GM12873 (cell line): Measurements from ENCODE around the gene ZNF593.

ENCODE experiments used
- CTCF ChIP-seq: IDR thresholded peaks from 2 replicates; pipeline ENCODE4 v1.5.1; 2012; ENCODE audit warnings: low read depth, mild to moderate bottlenecking, moderate library complexity, low read length, control low read depth; ENCODE audit not compliant: insufficient read depth; ENCODE audit errors: missing control alignments

The ZNF593 gene

DNA sequence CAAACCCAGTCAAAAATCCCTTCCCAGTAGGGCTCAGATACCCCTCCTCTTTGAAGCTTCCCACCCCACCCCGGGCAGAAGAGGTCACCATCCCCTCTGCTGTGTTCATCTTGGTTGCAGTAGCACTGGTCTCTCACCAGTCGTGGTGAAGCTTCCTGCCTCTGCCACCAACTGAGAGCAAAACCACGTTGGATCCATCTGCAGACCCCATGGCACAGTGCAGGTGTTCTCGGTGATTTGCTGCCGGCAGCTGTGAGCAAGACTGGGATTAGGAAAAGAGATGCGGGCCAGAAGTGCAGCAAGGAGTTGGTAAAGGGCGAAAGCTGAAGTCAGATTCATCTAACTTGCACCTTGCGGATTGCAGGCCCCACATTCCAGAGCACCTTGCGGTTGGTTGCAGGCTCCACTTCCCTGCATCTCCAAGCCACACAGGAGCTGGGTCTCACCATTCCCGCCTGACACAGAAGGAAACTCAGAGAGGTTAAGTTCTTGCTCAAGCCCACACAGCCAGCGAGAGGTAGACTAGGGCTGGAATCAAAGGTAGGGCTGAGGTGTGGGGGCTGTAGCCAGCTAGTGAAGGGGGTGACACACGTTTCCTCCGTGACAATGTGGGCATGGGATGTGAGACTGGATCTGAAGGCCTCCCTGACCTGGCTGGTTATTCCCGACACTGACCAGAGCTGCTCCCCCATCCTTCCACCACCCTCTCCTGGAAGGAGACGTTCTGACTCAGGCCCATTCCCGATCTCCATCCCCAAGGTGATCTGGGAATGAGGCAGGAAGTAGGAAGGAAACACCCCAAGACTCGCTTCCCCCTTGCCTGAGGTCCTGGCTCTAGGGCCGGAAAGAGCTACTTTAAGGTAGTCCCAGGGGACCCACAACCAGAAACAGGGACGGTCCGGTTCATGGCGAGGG, 14.1 kb upstream of the ZNF593 start:
- TF ChIP-seq CTCF: no peak

DNA sequence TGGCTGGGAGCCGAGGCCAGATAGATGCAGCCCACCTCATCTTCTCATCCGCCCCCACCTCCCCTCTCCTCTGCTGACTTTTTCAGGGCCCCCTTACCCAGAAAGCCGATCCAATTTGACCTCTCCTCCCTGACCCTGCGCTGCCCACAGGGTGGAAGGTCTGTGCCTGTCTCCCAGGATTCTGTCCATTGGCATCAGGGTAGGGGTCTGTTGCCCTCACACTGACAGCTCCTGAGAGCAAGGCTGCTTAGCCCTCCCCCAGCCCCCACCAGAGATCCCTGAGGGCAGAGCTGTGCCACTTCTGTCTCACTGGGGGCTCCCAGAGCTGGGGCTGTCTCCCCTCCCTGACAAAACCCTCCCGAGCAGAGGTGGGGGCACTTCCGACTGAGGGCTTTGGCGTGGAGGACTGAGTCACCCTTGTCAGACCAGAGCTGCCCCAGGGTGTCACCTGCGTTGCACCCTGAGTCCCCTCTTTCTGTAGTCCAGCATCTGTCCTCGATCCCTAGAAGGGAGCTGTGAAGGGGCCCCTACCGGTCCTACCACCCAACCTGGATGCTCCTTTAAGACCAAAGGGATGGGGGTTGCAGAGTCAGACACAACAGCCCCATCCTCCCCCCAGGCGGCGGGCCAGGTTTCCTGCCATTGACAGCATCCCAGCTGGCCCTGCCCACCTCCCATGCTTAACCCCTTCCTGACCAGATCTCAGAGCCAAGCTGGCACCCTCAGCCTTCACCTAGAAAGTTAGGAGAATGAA, 13.2 kb upstream of the ZNF593 start:
- no peak for TF ChIP-seq CTCF

GRCh38 chr1:26158271-26158907, 11.3 kb upstream of the ZNF593 start:
- no peak for TF ChIP-seq CTCF

- TF ChIP-seq CTCF: no peak
Measured at GRCh38 chr1:26158908-26159742, 10.6 kb upstream of the ZNF593 start, which contains the start of gene FAM110D. FAM110D (plus strand) TSS chr1:26159079; CDS start chr1:26161292, 2,213 bp downstream.

- no peak for TF ChIP-seq CTCF
Measured at GRCh38 chr1:26159743-26160039, 10.0 kb upstream of the ZNF593 start.

DNA sequence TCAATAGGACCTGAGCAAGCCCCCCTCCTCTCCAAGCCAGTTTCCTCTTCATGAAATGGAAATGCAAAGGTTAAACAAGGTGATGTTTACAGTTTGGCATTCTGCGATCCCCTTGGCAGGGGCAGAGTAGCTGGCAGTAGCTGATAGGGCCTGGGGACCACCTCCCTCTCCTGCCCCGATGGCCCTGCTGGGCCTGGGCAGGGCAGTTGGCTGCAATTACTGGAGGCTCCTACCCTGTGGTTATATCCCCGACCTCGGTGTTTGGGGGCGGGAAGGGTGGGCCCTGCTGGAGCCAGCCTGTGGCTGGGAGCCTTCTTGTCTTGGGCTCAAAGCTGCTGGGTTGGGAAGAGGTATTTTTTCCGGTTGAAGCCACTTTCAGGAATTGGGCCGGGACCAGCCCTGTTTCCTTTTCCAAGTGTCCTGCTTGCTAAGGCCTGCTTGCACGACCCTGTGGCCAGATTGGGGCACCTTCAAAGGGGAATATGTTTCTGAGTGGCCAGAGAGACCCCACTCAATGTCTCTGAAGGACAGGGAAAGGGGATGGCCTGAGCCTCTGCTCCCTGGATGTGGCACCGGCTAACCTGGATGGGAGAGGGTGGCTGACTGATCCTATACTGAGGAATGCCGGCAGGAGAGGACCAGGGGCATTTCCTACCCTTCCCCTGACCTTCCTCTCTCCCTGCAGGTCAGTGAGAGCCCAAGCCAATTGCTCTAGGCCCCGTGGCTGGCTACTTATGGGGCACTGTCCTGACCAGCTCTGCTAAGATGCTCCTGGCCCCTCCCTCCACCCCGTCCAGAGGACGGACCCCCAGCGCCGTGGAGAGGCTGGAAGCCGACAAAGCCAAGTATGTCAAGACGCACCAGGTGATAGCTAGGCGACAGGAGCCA, 8.9 kb upstream of the ZNF593 start:
- TF ChIP-seq CTCF: no peak
